PC-3 (cell line): ENCODE results near the gene NKD2. TPM values are rescaled to one million over a fixed set of nuclear protein-coding genes. Genes with fewer than 3 reads are reported as not detected.

Experiments used
- ATAC-seq: fragments of 200-7000 bp; cut with Tn5 transposase; 2 replicates; pipeline ENCODE4 v1.9.1; 2020; ENCODE audit warnings: mild to moderate bottlenecking, moderate library complexity
- BruUV-seq: library from RNA; stranded (reverse); fragments of 400-500 nt; replicated peaks from 2 replicates; lab custom pipeline; 2021; lab: Mats Ljungman, UMichigan
- CTCF ChIA-PET: fragments of 300-600 bp; sonication (Branson Sonifier 250); formaldehyde crosslinking; loops from one replicate; lab custom pipeline; 2022; ENCODE audit warnings: antibody characterized with exemption; lab: Charles Lee
- POLR2A ChIA-PET: fragments of 300-600 bp; sonication (Branson Sonifier 250); formaldehyde crosslinking; loops from one replicate; lab custom pipeline; 2022; ENCODE audit warnings: antibody characterized with exemption; ENCODE audit not compliant: unreplicated experiment; lab: Charles Lee
- DNase-seq: peaks from one replicate; pipeline ENCODE4 v3.0.0-alpha.2; 2015
- H2AFZ ChIP-seq: fragments of 300-600 bp; sonication (generic); 2 replicates; pipeline ENCODE4 v1.6.0; 2016; ENCODE audit warnings: antibody characterized with exemption, low read length
- H3F3A ChIP-seq: fragments of 300-600 bp; sonication (generic); one replicate; pipeline ENCODE4 v1.6.0; 2017; ENCODE audit warnings: antibody characterized with exemption, low read length, control low read depth, mild to moderate bottlenecking; ENCODE audit not compliant: unreplicated experiment
- H3K27ac ChIP-seq: fragments of 300-600 bp; sonication (generic); 2 replicates; pipeline ENCODE4 v1.5.1; 2016; ENCODE audit warnings: mild to moderate bottlenecking, low read length
- H3K27me3 ChIP-seq: fragments of 300-600 bp; sonication (generic); 2 replicates; pipeline ENCODE4 v1.6.1; 2016; ENCODE audit warnings: low read length, mixed read lengths
- H3K36me3 ChIP-seq: fragments of 300-600 bp; sonication (generic); 2 replicates; pipeline ENCODE4 v1.6.1; 2016; ENCODE audit warnings: low read depth, mixed run types, low read length, mixed read lengths
- H3K4me1 ChIP-seq: fragments of 300-600 bp; sonication (generic); 2 replicates; pipeline ENCODE4 v1.5.1; 2016; ENCODE audit warnings: low read length; ENCODE audit not compliant: insufficient read depth
- H3K4me2 ChIP-seq: fragments of 300-600 bp; sonication (generic); 2 replicates; pipeline ENCODE4 v1.6.0; 2016; ENCODE audit warnings: low read length
- H3K4me3 ChIP-seq: fragments of 300-600 bp; sonication (generic); 2 replicates; pipeline ENCODE4 v1.5.1; 2016; ENCODE audit warnings: mild to moderate bottlenecking, low read length, mixed read lengths
- H3K79me2 ChIP-seq: fragments of 300-600 bp; sonication (generic); 2 replicates; pipeline ENCODE4 v1.6.1; 2017; ENCODE audit warnings: low read length, mixed read lengths
- H3K9ac ChIP-seq: fragments of 300-600 bp; sonication (generic); 2 replicates; pipeline ENCODE4 v1.6.0; 2016; ENCODE audit warnings: mild to moderate bottlenecking, low read length
- H3K9me2 ChIP-seq: fragments of 300-600 bp; sonication (generic); replicated peaks from 2 replicates; pipeline ENCODE4 v1.6.1; 2016; ENCODE audit warnings: mixed run types, low read length, mixed read lengths
- H3K9me3 ChIP-seq: fragments of 300-600 bp; sonication (generic); 2 replicates; pipeline ENCODE4 v1.6.1; 2016; ENCODE audit warnings: low read length, mixed read lengths
- H4K20me1 ChIP-seq: fragments of 300-600 bp; sonication (generic); 2 replicates; pipeline ENCODE4 v1.6.1; 2016; ENCODE audit warnings: low read length, mixed read lengths
- CTCF ChIP-seq: fragments of 300-600 bp; sonication (generic); conservative IDR thresholded peaks from 2 replicates; pipeline ENCODE4 v1.5.1; 2017; ENCODE audit warnings: antibody characterized with exemption, low read depth, mild to moderate bottlenecking, low read length
- EZH2 ChIP-seq: fragments of 300-600 bp; sonication (generic); IDR thresholded peaks from one replicate; pipeline ENCODE4 v1.6.1; 2017; ENCODE audit warnings: antibody characterized with exemption, mild to moderate bottlenecking, low read length; ENCODE audit not compliant: unreplicated experiment
- EZH2phosphoT487 ChIP-seq: fragments of 300-600 bp; sonication (generic); IDR thresholded peaks from 2 replicates; pipeline ENCODE4 v1.6.1; 2018; ENCODE audit warnings: mild to moderate bottlenecking, antibody characterized with exemption, low read length, borderline replicate concordance
- intact Hi-C: fragments of 100-400 bp; cut with micrococcal nuclease; formaldehyde crosslinking; loops from 2 replicates; pipeline ENCODE4 v1.9.0; 2023
- total RNA-seq: library from RNA; depleted of rRNA; stranded (reverse); fragments of >200 nt; gene quantifications from 2 replicates; pipeline ENCODE4 v1.2.3, GENCODE V29; 2014

NKD2 gene
- total RNA-seq, 1 experiment from 2014 or later: 1.6 TPM

- H3K27me3 ChIP-seq: peaks cover 14% of the 10 kb centered on the region
- POLR2A ChIA-PET: no interaction called here
- DNase-seq: no peak
These were observed 48.1 kb upstream of the NKD2 start for GRCh38 chr5:960551-960950.

DNA sequence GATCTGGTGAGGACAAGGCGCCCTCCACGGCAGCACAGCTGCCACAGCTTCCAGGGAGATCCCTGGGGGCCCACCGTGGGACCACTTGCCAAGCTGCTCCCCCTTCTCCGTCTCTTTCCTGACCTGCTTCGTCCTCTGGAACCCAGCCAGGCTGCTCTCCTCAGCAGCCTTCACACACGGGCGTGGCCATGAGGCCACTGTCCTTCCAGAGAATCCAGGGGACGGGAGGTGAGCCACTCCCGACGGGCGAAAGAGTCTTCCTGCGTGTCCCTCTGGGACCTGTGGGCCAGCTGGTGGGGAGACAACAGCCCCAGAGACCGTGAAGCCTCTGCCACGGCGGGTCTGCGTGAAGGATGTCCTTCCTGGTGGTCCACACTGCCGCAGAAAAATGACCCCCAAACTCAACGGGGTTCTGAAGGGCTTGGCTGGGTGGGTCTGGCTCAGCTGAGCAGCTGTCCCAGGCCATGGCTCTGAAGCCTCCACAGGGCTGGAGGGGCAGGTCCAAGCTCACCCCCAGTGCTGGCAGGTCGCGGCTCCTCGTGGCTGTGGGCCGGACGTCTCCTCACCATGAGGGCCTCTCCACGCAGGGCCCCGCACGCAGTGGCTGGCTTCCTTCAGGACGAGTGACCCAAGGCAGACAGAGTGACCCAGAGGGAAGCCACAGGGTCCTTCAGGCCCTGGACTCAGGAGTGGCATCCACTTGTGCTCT lies 47.4 kb upstream of the NKD2 start:
- Histone ChIP-seq H3K36me3 (no peaks in the 10 kb centered on the region), H4K20me1 (no peaks in the 10 kb centered on the region), H3K9me2 (no peaks in the 10 kb centered on the region), H3K9ac (no peak overlapping the region), H3K4me3 (no peak overlapping the region), H2AFZ (no peak overlapping the region), H3K4me1 (peaks cover 33% of the 10 kb centered on the region), H3K27ac (no peak overlapping the region), H3F3A (no peaks in the 10 kb centered on the region), H3K27me3 (peaks cover 13% of the 10 kb centered on the region), H3K79me2 (no peaks in the 10 kb centered on the region), H3K9me3 (no peaks in the 10 kb centered on the region), H3K4me2 (no peak overlapping the region)
- BruUV-seq: no TSS peak
- intact Hi-C loops: no loop called here
- POLR2A ChIA-PET: no interaction called here
- DNase-seq (no peak), ATAC-seq (no peak)
- CTCF ChIA-PET: no interaction called here
- TF ChIP-seq EZH2phosphoT487 (no peak), EZH2 (no peak), CTCF (no peak)

More at GRCh38 chr5:960551-960950, 48.1 kb upstream of the NKD2 start:
- no peaks in the 10 kb centered on the region for H4K20me1 ChIP-seq
- no peaks in the 10 kb centered on the region for H3K36me3 ChIP-seq
- no peak overlapping the region for H3K4me2 ChIP-seq
- TF ChIP-seq EZH2: no peak
- TF ChIP-seq CTCF: no peak
- TF ChIP-seq EZH2phosphoT487: no peak
- peaks cover 33% of the 10 kb centered on the region for H3K4me1 ChIP-seq
- no peaks in the 10 kb centered on the region for H3F3A ChIP-seq
- no peaks in the 10 kb centered on the region for H3K9me3 ChIP-seq
- CTCF ChIA-PET: no interaction called here
- H3K79me2 ChIP-seq: no peaks in the 10 kb centered on the region
- BruUV-seq: no TSS peak
- no peak overlapping the region for H3K4me3 ChIP-seq
- no peak for ATAC-seq
- no peak overlapping the region for H3K27ac ChIP-seq
- no peak overlapping the region for H3K9ac ChIP-seq
- no peaks in the 10 kb centered on the region for H3K9me2 ChIP-seq
- intact Hi-C loops: no loop called here
- H2AFZ ChIP-seq: no peak overlapping the region

- no peak overlapping the region for H3K4me2 ChIP-seq
- no peaks in the 10 kb centered on the region for H3K9me3 ChIP-seq
- intact Hi-C loops: no loop called here
- no peak overlapping the region for H3K27ac ChIP-seq
- H3K79me2 ChIP-seq: no peaks in the 10 kb centered on the region
- H3K4me3 ChIP-seq: no peak overlapping the region
- no peaks in the 10 kb centered on the region for H3K36me3 ChIP-seq
- ChIA-PET POLR2A (no interaction called here), CTCF (no interaction called here)
- no peak for ATAC-seq
- H3K4me1 ChIP-seq: peaks cover 29% of the 10 kb centered on the region
- no TSS peak for BruUV-seq
- no peaks in the 10 kb centered on the region for H4K20me1 ChIP-seq
- TF ChIP-seq EZH2phosphoT487: no peak
- TF ChIP-seq CTCF: no peak
- no peak for TF ChIP-seq EZH2
- no peak for DNase-seq
- H3K9me2 ChIP-seq: no peaks in the 10 kb centered on the region
- no peak overlapping the region for H2AFZ ChIP-seq
- H3K27me3 ChIP-seq: peaks cover 17% of the 10 kb centered on the region
- no peaks in the 10 kb centered on the region for H3F3A ChIP-seq
- H3K9ac ChIP-seq: no peak overlapping the region
These were observed 46.8 kb upstream of the NKD2 start for GRCh38 chr5:961711-962240.
